ENCODE data around the gene INPP5A.

INPP5A gene

GRCh38 chr10:132580143-132580542 is 42.6 kb downstream of the INPP5A start:
- DNase-seq (ENCODE audit: low read depth): no peak

- DNase-seq (ENCODE audit: low read depth): no peak
These were observed 43.0 kb downstream of the INPP5A start for GRCh38 chr10:132580617-132581016.

GRCh38 chr10:132582137-132582536 is 44.5 kb downstream of the INPP5A start:
- no peak for DNase-seq (ENCODE audit: low read depth)

- DNase-seq (ENCODE audit: low read depth): no peak
These were observed 45.2 kb downstream of the INPP5A start for GRCh38 chr10:132582771-132583170.

- no peak for DNase-seq (ENCODE audit: low read depth)
These were observed 45.9 kb downstream of the INPP5A start for GRCh38 chr10:132583456-132583855.

GRCh38 chr10:132584081-132584480 is 46.5 kb downstream of the INPP5A start:
- no peak for DNase-seq (ENCODE audit: low read depth)

GRCh38 chr10:132585732-132586722 is 48.4 kb downstream of the INPP5A start:
- DNase-seq (ENCODE audit: low read depth): no peak

GRCh38 chr10:132586739-132587138 is 49.2 kb downstream of the INPP5A start:
- no peak for DNase-seq (ENCODE audit: low read depth)

GRCh38 chr10:132587175-132587574 is 49.6 kb downstream of the INPP5A start:
- no peak for DNase-seq (ENCODE audit: low read depth)

GRCh38 chr10:132588301-132589013 is 50.9 kb downstream of the INPP5A start:
- DNase-seq (ENCODE audit: low read depth): no peak

- no peak for DNase-seq (ENCODE audit: low read depth)
These were observed 51.4 kb downstream of the INPP5A start for GRCh38 chr10:132589015-132589414.

- DNase-seq (ENCODE audit: low read depth): no peak
These were observed 52.1 kb downstream of the INPP5A start for GRCh38 chr10:132589681-132590080.

- DNase-seq (ENCODE audit: low read depth): no peak
These were observed 52.6 kb downstream of the INPP5A start for GRCh38 chr10:132590094-132590751.

GRCh38 chr10:132590752-132591121 is 53.1 kb downstream of the INPP5A start:
- DNase-seq (ENCODE audit: low read depth): no peak

- peak; percentile 67 for DNase-seq (ENCODE audit: low read depth)
These were observed 53.8 kb downstream of the INPP5A start for GRCh38 chr10:132591166-132591971.

- DNase-seq (ENCODE audit: low read depth): no peak
These were observed 55.3 kb downstream of the INPP5A start for GRCh38 chr10:132592790-132593383.

GRCh38 chr10:132593389-132593788 is 55.8 kb downstream of the INPP5A start:
- DNase-seq (ENCODE audit: low read depth): no peak

- DNase-seq (ENCODE audit: low read depth): no peak
These were observed 56.6 kb downstream of the INPP5A start for GRCh38 chr10:132593900-132594876.

- DNase-seq (ENCODE audit: low read depth): no peak
These were observed 57.4 kb downstream of the INPP5A start for GRCh38 chr10:132595021-132595420.

GRCh38 chr10:132595854-132596253 is 58.3 kb downstream of the INPP5A start:
- peak; percentile 36 for DNase-seq (ENCODE audit: low read depth)
